ENCODE measurements around the gene BCAN.
"Not testable (repeated sequence)": the region's sequence is repeated elsewhere in the genome, so short reads cannot be mapped to it uniquely, and the experiment has no call there.

BCAN gene, protein sequence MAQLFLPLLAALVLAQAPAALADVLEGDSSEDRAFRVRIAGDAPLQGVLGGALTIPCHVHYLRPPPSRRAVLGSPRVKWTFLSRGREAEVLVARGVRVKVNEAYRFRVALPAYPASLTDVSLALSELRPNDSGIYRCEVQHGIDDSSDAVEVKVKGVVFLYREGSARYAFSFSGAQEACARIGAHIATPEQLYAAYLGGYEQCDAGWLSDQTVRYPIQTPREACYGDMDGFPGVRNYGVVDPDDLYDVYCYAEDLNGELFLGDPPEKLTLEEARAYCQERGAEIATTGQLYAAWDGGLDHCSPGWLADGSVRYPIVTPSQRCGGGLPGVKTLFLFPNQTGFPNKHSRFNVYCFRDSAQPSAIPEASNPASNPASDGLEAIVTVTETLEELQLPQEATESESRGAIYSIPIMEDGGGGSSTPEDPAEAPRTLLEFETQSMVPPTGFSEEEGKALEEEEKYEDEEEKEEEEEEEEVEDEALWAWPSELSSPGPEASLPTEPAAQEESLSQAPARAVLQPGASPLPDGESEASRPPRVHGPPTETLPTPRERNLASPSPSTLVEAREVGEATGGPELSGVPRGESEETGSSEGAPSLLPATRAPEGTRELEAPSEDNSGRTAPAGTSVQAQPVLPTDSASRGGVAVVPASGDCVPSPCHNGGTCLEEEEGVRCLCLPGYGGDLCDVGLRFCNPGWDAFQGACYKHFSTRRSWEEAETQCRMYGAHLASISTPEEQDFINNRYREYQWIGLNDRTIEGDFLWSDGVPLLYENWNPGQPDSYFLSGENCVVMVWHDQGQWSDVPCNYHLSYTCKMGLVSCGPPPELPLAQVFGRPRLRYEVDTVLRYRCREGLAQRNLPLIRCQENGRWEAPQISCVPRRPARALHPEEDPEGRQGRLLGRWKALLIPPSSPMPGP

DNA sequence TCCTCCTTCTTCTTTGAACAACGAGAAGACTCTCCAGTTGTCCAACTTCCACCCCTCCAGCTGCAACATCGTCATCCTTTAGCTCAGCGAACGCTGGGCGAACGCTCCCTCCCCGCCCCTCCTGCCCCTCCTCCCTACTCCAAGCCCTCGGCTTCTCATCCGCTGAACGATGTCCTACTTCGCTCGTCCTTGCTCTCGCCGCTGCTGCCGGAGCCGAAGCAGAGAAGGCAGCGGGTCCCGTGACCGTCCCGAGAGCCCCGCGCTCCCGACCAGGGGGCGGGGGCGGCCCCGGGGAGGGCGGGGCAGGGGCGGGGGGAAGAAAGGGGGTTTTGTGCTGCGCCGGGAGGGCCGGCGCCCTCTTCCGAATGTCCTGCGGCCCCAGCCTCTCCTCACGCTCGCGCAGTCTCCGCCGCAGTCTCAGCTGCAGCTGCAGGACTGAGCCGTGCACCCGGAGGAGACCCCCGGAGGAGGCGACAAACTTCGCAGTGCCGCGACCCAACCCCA, at the start of gene BCAN:
Gene BCAN, plus strand, starts transcription at position 357 of the 504 bp plus-strand sequence. CDS start 3,938 bp downstream, outside the sequence.
- no peak for DNase-seq

- peak in 1 of 2 experiments; percentile 21 for DNase-seq
These were observed 49.6 kb upstream of the BCAN start for GRCh38 chr1:156592158-156592909.

DNA sequence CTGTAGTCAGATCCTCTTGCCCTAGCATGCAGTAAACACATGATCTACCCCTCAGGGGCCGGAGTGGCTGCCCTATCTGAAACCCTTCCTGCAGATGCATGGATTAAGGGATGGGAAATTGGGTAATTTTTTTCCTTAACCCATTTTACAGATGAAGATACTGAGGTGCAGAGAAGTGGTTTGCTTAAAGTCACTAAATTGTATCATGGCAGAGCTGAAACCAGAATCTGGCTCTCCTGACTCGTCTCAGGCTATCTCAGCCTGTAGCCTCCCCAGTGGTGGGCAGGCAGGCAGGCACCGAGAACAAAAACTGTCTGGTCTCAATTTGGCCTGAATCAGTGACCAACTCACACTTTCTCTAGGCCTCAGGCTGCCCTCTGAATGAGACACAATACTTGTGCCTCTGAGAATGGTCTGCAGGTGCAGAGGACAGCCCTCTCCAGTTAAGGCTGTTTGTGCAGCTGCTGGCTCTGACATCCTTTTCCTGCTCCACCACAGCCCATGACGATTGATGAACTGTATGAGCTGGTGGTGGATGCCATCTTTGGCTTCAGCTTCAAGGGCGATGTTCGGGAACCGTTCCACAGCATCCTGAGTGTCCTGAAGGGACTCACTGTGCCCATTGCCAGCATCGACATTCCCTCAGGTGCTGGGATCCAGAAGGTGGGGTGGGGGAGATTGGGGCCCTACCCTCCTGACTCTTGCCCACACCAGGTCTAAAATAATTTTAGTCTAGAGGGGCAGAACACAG, 48.8 kb upstream of the BCAN start:
- DNase-seq = peak; percentile 64 to 89

- no peak for DNase-seq
These were observed 48.3 kb upstream of the BCAN start for GRCh38 chr1:156593661-156593989.

DNA sequence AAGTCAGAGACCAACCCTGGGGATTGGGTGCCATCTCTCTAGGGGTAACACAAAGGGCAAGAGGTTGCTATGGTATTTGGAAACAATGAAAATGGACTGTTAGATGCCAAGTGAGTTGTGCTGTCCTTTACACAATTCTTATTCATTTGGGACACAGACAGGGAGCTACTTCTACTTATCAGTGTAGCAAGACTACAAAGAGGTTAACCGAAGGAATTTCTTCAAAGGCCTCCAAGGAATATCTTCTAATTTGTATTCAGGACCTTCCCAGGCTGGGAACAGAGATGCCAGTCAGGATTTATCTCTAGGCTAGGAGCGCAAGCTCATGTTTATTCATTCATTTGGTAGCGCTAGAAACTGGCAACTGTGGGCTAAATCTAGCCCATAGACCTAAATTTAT, 47.7 kb upstream of the BCAN start:
- DNase-seq = peak in 1 of 2 experiments; percentile 19

- no peak for DNase-seq
These were observed 46.9 kb upstream of the BCAN start for GRCh38 chr1:156595016-156595415.

GRCh38 chr1:156596426-156596825, 45.5 kb upstream of the BCAN start:
- no peak for DNase-seq

DNA sequence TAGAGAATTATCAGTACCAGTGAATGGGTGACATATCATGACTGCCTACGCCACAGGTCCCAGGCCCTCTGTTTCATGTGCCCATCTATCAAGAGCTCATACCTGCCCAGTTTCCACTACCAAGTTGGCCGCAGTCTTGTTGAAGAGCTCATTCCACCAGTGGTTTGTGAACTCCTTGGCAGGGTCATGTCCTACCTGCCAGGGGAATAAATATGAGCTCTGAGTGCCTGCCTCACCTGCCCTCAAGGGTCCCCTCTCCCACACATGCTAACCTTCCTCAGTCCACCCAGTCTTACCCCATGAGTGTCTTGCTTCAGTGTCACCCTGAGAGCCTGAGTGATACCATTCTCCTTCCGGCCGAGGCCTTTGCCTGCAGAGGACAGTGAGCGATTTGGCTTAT, 43.8 kb upstream of the BCAN start:
- DNase-seq = no peak

DNA sequence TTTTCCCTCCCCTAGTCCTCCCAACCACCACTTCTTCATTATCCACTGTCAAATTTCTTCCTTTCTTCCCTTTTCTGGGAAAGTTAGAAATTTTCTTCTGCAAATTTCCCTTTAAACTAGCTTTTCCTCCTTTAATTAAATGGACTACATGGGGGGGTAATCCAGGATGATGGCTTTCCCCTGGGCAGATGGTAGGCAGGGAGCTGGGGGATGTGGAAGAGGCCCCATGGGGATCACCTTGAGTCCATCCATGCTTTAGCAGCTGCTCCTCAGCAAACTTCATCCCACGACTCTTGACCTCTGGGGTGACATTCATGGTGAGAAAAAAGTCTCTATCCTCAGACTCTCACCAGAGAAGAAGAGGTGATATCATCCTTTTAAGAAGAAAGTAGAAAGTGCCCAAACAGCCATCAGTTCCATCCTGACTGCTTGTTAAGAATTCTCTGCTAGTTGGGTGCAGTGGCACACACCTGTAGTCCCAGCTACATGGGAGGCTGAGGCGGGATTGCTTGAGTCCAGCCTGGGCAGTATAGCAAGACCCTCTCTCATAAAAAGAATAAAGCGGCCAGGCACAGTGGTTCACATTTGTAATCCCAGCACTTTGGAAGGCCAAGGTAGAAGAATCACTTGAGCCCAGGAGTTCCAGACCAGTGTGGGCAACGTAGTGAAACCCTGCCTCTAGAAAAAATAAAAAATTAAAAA, 43.0 kb upstream of the BCAN start:
- no peak for DNase-seq

DNA sequence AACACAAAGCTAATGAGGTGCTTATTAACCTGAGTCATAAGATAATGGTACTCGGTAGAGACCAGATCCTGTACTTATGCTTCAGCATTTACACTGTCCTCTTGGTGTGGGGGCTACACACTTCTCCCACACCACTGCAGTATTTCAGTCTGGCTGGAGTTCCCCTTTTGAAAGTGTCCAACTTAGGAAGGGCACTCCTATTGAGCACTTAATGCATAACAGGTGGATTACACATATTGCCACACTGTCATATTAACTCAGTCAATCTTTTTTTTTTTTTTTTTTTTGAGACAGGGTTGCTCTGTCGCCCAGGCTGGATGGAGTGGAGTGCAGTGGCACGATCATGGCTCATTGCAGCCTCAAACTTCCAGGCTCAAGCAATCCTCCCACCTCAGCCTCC, 42.1 kb upstream of the BCAN start:
- DNase-seq = peak in 1 of 2 experiments; percentile 41

DNA sequence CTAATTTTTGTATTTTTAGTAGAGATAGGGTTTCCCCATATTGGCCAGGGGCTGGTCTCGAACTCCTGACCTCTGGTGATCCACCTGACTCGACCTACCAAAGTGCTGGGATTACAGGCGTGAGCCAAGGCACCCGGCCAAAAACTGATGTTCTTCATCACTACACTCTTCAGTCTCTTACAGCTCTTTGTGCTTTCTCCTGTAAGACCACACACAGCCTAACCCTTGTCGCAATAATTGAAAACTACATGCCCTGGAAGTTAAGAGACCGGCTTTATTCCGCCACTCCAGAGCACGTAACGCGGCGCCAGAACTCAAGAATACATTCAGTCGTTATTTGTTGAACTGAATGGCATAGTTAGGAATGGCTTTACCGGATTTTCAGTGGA, 41.2 kb upstream of the BCAN start:
- peak in 1 of 2 experiments; percentile 47 for DNase-seq

- DNase-seq = peak; percentile 85 to 92
These were observed 40.6 kb upstream of the BCAN start, which contains the start of gene GPATCH4 for GRCh38 chr1:156601122-156601830. TSS of gene GPATCH4 (minus strand) at chr1:156601479.

DNA sequence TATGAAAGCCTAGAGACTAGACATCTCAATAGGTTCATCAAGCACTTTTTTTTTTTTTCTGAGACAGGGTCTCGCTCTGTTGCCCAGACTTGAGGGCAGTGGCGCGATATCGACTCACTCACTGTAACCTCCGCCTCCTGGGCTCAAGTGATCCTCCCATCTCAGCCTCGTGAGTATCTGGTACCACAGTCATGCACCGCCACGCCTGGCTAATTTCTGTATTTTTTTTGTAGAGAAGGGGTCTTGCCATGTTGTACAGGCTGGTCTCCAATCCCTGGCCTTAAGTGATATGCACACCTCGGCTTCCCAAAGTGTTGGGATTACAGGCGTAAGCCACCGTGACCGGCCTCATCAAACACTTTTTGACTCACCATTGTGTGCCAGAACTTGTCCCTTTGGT, 40.0 kb upstream of the BCAN start:
- no peak for DNase-seq

- peak in 1 of 2 experiments; percentile 44 for DNase-seq
These were observed 39.3 kb upstream of the BCAN start for GRCh38 chr1:156602557-156602993.

DNA sequence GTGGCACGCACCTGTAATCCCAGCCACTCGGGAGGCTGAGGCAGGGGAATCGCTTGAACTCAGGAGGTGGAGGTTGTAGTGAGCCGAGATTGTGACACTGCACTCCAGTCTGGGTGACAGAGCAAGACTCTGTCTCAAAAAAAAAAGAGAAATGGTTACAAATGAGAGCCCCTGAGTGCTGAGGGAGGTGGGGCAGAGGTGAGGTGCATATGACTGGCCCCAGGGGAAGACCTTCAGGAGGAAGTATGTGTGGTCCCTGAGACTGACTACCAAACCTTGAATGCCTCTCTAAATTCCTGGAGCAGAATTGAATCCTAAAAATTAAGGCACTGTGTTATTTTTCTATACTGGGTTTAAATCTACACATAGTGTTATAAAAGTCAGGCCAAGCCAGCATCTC, 34.6 kb upstream of the BCAN start:
- not testable (repeated sequence) for DNase-seq

GRCh38 chr1:156608036-156608674, 33.8 kb upstream of the BCAN start:
- DNase-seq = peak; percentile 81 to 91

- DNase-seq = peak; percentile 79 to 89
These were observed 32.9 kb upstream of the BCAN start for GRCh38 chr1:156608981-156609380.

- DNase-seq = not testable (repeated sequence)
These were observed 31.8 kb upstream of the BCAN start for GRCh38 chr1:156610072-156610471.

- DNase-seq = no peak
These were observed 29.3 kb upstream of the BCAN start for GRCh38 chr1:156612666-156613065.

DNA sequence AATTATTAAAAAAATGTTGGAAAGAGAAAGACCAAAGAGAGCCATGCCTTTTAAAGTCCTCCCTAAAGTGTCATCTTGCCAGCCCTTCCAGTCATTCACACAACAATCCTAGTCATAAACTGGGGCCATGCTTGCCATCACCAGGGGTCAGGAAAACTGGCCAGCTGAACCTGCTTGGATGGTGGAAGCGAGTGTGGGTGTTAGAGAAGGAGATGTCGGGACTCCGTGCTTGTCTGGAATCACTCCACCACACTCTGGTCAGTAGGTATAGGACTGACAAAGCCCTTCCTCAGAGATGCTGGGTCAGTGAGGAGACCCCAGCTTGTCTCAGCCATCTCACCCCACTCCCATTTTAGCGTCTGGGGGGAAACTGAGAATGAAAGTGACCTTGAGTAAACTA, 26.0 kb upstream of the BCAN start:
- no peak for DNase-seq

Measured in NCI-H2081 (cell line).